Activated effector memory CD4-positive, alpha-beta T cell treated with Interleukin-2 at 50 U/mL for 16 hours (primary cell): ENCODE measurements around the gene KRTAP23-1.

ENCODE experiments used
- DNase-seq: peaks from one replicate; pipeline ENCODE4 v3.0.0-alpha.2; 2020

KRTAP23-1 gene

GRCh38 chr21:30305136-30305535, 43.3 kb downstream of the KRTAP23-1 start:
- DNase-seq: no peak
